ENCODE measurements around the gene MEI4. TPM values are rescaled to one million over a fixed set of nuclear protein-coding genes. Genes with fewer than 3 reads are reported as not detected.

Gene MEI4
- total and polyA plus RNA-seq, 2 of the 4 experiments (the other 2 are of a cell fraction), result not detected

DNA sequence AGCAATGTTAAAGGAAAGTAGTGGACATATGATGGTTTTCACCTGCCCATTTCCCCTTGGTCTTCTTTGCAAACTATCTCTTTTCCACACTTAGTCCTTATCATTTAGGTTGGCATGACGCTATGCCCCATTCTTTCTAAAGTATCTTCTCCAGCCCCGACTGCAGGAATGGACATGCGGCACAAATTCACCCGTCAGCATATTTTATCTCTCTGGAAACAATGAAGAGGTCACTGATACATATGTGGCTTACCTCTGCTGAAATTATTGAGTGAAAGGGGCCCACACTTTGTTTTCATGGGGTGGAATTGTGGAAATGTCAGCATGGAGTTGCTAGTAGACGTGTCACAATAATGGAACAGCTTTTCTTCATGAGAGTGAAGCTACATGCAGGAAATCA lies 45.8 kb upstream of the MEI4 start:
- Histone ChIP-seq H4K91ac (ENCODE audit: insufficient read depth, low read depth, low read length) (no peak overlapping the region), H3K27me3 (ENCODE audit: control insufficient read depth, insufficient read depth, low read length) (no peaks in the 10 kb centered on the region), H4K5ac (ENCODE audit: low read depth, low read length) (no peak overlapping the region), H3K36me3 (ENCODE audit: control insufficient read depth, insufficient read depth, low read length) (no peaks in the 10 kb centered on the region), H3K79me1 (ENCODE audit: low read depth in 1 of 2, low read length in 2 of 2) (no peaks in the 10 kb centered on the region), H3K4me1 (ENCODE audit: control insufficient read depth, insufficient read depth, low read length) (no peaks in the 10 kb centered on the region), H2BK15ac (ENCODE audit: low read depth, low read length) (no peak overlapping the region), H3K9me1 (ENCODE audit: insufficient read depth, low read length) (no peaks in the 10 kb centered on the region), H2AFZ (replicated peaks; ENCODE audit: low read length, poor library complexity) (no peak overlapping the region), H2BK120ac (ENCODE audit: low read depth, low read length) (no peak overlapping the region), H3K9ac (ENCODE audit: low read depth, low read length) (no peak overlapping the region), H2BK20ac (ENCODE audit: low read depth, low read length) (no peak overlapping the region), H3K18ac (ENCODE audit: low read depth, low read length) (no peak overlapping the region), H2BK5ac (ENCODE audit: low read depth, low read length, poor library complexity, severe bottlenecking) (no peak overlapping the region), H3K27ac (ENCODE audit: insufficient read depth, low read length) (no peak overlapping the region), H3K56ac (ENCODE audit: extremely low read depth, insufficient read depth, low read length) (no peak overlapping the region), H2AK9ac (replicated peaks; ENCODE audit: low read depth, low read length, poor library complexity) (no peak overlapping the region), H3K14ac (replicated peaks; ENCODE audit: low read depth, low read length) (no peak overlapping the region), H3K23ac (ENCODE audit: low read depth, low read length) (no peak overlapping the region), H4K20me1 (ENCODE audit: insufficient read depth, low read length) (no peaks in the 10 kb centered on the region), H4K8ac (ENCODE audit: low read depth in 2 of 2, low read length in 2 of 2) (no peak overlapping the region), H3K4me2 (ENCODE audit: low read depth, low read length) (no peak overlapping the region), H3K4me3 (ENCODE audit: insufficient read depth, low read depth, low read length) (no peak overlapping the region), H2AK5ac (ENCODE audit: low read depth, low read length) (no peak overlapping the region), H3K9me3 (ENCODE audit: control insufficient read depth, insufficient read depth, low read length) (peaks cover 2% of the 10 kb centered on the region; the same call in 1 of the 2 replicates), H3K4ac (ENCODE audit: low read depth, low read length) (no peak overlapping the region)
- no peak for ATAC-seq (ENCODE audit: low read depth)
- peak; percentile 37; the same call in 1 of the 2 replicates for TF ChIP-seq MAFK (IDR thresholded peaks at IDR 0.05; ENCODE audit: low read depth, low read length)
- no peak for TF ChIP-seq RFX5 (IDR thresholded peaks at IDR 0.05; ENCODE audit: low read depth, low read length)
- in situ Hi-C loops (cut with MboI; ENCODE audit: low sequenced_read_pairs), result no loop called here
- DNase-seq, result no peak
- intact Hi-C loops (cut with micrococcal nuclease), result no loop called here
- dilution Hi-C loops (cut with HindIII; ENCODE audit: low sequenced_read_pairs, unreplicated experiment), result no loop called here
- WGBS, 2 experiments (ENCODE audit: extremely low coverage in 2 of 2, insufficient read length in 1 of 2), result no CpG with 5 or more reads among the region's 5 CpGs
- no TSS peak for BruUV-seq (replicated peaks)
- ChIA-PET POLR2A (ENCODE audit: unreplicated experiment) (no interaction called here), CTCF (no interaction called here)
